SK-N-MC (cell line): ENCODE measurements around the gene DDX49.

Experiments
- EZH2 ChIP-seq: fragments of 200-600 bp; sonication (generic); IDR thresholded peaks from one replicate; pipeline ENCODE4 v1.6.1; 2017; ENCODE audit warnings: antibody characterized with exemption
- POLR2AphosphoS5 ChIP-seq: IDR thresholded peaks from 2 replicates; pipeline ENCODE4 v1.6.1; 2012; ENCODE audit warnings: mild to moderate bottlenecking, low read depth, low read length, borderline replicate concordance

DNA sequence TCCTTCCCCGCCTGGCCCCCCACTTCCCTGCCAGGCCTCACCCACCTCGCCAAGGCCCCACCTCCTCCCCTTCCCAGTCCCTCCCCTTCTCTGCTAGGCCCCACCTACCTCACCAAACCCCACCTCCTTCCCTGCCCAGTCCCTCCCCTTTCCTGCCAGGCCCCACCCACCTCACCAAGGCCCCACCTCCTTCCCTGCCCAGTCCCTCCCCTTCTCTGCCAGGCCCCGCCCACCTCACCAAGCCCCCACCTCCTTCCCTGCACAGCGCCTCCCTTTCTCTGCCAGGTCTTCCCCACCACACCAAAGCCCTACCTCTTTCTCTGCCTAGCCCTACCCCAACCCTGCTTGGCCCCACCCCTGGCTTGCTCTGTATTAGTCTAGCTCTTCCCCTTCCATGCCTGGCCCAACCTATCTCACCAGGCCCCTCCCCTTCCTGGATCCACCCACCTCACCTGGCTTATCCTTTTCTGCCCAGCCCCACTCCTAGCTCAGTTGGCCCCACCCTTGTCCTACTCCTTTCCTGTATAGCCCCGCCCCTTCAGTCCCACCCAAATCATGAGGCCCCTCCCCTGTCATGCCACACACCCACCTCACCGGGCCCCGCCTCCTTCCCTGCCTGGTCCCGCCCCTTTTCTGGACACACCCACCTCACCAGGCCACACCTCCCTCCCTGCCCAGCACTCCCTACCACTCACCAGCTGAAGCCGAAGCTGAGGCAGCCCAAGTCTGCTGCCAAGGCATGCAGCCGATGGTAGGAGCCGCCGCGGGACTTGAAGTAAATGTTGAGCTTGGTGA is 39.7 kb upstream of the DDX49 start:
- TF ChIP-seq EZH2 (no peak), POLR2AphosphoS5 (no peak)
